ENCODE data around the gene KANTR.

KANTR gene

GRCh38 chrX:53094582-53094905 is 602 bp downstream of the KANTR start:
- Histone ChIP-seq H3K9ac (ENCODE audit: low read length) (peak overlapping the region; percentile 68), H3K4me2 (ENCODE audit: low read depth, low read length) (peak overlapping the region; percentile 71), H3K36me3 (replicated peaks; ENCODE audit: insufficient read depth, low read length) (no peaks in the 10 kb centered on the region), H3K4me1 (ENCODE audit: low read length) (no peaks in the 10 kb centered on the region), H4K20me1 (ENCODE audit: insufficient read depth, low read length) (no peaks in the 10 kb centered on the region), H3K9me3 (replicated peaks; ENCODE audit: insufficient read depth, low read length) (no peaks in the 10 kb centered on the region), H3K79me2 (ENCODE audit: low read length) (peaks cover 12% of the 10 kb centered on the region; the same call in 1 of the 2 replicates), H3F3A (ENCODE audit: insufficient read depth, low read length) (peaks cover 4% of the 10 kb centered on the region), H3K4me3 (ENCODE audit: low read length) (peak overlapping the region; percentile 70), H3K27me3 (replicated peaks; ENCODE audit: insufficient read depth, low read length) (no peaks in the 10 kb centered on the region), H3K27ac (ENCODE audit: low read length) (peak overlapping the region; percentile 80), H3K9me2 (replicated peaks; ENCODE audit: insufficient read depth, low read length) (no peaks in the 10 kb centered on the region), H2AFZ (ENCODE audit: low read length) (peak overlapping the region; percentile 85)
- no peak for TF ChIP-seq EZH2phosphoT487 (IDR thresholded peaks at IDR 0.05; ENCODE audit: low read length)
- TF ChIP-seq EZH2 (optimal IDR thresholded peaks at IDR 0.05; ENCODE audit: low read depth, low read length) = no peak
- TF ChIP-seq, protein P1, sequence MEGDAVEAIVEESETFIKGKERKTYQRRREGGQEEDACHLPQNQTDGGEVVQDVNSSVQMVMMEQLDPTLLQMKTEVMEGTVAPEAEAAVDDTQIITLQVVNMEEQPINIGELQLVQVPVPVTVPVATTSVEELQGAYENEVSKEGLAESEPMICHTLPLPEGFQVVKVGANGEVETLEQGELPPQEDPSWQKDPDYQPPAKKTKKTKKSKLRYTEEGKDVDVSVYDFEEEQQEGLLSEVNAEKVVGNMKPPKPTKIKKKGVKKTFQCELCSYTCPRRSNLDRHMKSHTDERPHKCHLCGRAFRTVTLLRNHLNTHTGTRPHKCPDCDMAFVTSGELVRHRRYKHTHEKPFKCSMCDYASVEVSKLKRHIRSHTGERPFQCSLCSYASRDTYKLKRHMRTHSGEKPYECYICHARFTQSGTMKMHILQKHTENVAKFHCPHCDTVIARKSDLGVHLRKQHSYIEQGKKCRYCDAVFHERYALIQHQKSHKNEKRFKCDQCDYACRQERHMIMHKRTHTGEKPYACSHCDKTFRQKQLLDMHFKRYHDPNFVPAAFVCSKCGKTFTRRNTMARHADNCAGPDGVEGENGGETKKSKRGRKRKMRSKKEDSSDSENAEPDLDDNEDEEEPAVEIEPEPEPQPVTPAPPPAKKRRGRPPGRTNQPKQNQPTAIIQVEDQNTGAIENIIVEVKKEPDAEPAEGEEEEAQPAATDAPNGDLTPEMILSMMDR (IDR thresholded peaks at IDR 0.05; ENCODE audit: low read length) = no peak
- DNase-seq = no peak

- Histone ChIP-seq H3K9me3 (replicated peaks; ENCODE audit: insufficient read depth, low read length) (no peaks in the 10 kb centered on the region), H3K27me3 (replicated peaks; ENCODE audit: insufficient read depth, low read length) (no peaks in the 10 kb centered on the region), H3K4me1 (ENCODE audit: low read length) (no peaks in the 10 kb centered on the region), H3K4me3 (ENCODE audit: low read length) (no peak overlapping the region), H3F3A (ENCODE audit: insufficient read depth, low read length) (peaks cover 4% of the 10 kb centered on the region), H3K9ac (ENCODE audit: low read length) (no peak overlapping the region), H3K9me2 (replicated peaks; ENCODE audit: insufficient read depth, low read length) (no peaks in the 10 kb centered on the region), H3K36me3 (replicated peaks; ENCODE audit: insufficient read depth, low read length) (no peaks in the 10 kb centered on the region), H3K4me2 (ENCODE audit: low read depth, low read length) (no peak overlapping the region), H3K27ac (ENCODE audit: low read length) (no peak overlapping the region), H2AFZ (ENCODE audit: low read length) (no peak overlapping the region), H4K20me1 (ENCODE audit: insufficient read depth, low read length) (no peaks in the 10 kb centered on the region), H3K79me2 (ENCODE audit: low read length) (peaks cover 12% of the 10 kb centered on the region; the same call in 1 of the 2 replicates)
- no peak for TF ChIP-seq EZH2phosphoT487 (IDR thresholded peaks at IDR 0.05; ENCODE audit: low read length)
- TF ChIP-seq, protein P1 (IDR thresholded peaks at IDR 0.05; ENCODE audit: low read length) = no peak
- no peak for TF ChIP-seq EZH2 (optimal IDR thresholded peaks at IDR 0.05; ENCODE audit: low read depth, low read length)
- DNase-seq = no peak
These were observed 1.9 kb downstream of the KANTR start for GRCh38 chrX:53095796-53096195.

GRCh38 chrX:53114864-53115549 is 21.1 kb downstream of the KANTR start:
- Histone ChIP-seq H3K4me3 (ENCODE audit: low read length) (no peak overlapping the region), H3K27me3 (replicated peaks; ENCODE audit: insufficient read depth, low read length) (no peaks in the 10 kb centered on the region), H3K36me3 (replicated peaks; ENCODE audit: insufficient read depth, low read length) (no peaks in the 10 kb centered on the region), H3K9ac (ENCODE audit: low read length) (peak overlapping the region; percentile 32; the same call in 1 of the 2 replicates), H3K9me2 (replicated peaks; ENCODE audit: insufficient read depth, low read length) (no peaks in the 10 kb centered on the region), H3K27ac (ENCODE audit: low read length) (peak overlapping the region; percentile 56; the same call in 1 of the 2 replicates), H2AFZ (ENCODE audit: low read length) (no peak overlapping the region), H3F3A (ENCODE audit: insufficient read depth, low read length) (peaks cover 17% of the 10 kb centered on the region), H4K20me1 (ENCODE audit: insufficient read depth, low read length) (no peaks in the 10 kb centered on the region), H3K9me3 (replicated peaks; ENCODE audit: insufficient read depth, low read length) (no peaks in the 10 kb centered on the region), H3K4me1 (ENCODE audit: low read length) (no peaks in the 10 kb centered on the region), H3K79me2 (ENCODE audit: low read length) (peaks cover 18% of the 10 kb centered on the region), H3K4me2 (ENCODE audit: low read depth, low read length) (peak overlapping the region; percentile 83; the same call in 1 of the 2 replicates)
- TF ChIP-seq EZH2phosphoT487 (IDR thresholded peaks at IDR 0.05; ENCODE audit: low read length) = no peak
- TF ChIP-seq, protein P1 (IDR thresholded peaks at IDR 0.05; ENCODE audit: low read length) = no peak
- no peak for TF ChIP-seq EZH2 (optimal IDR thresholded peaks at IDR 0.05; ENCODE audit: low read depth, low read length)
- no peak for DNase-seq

All from MM.1S (cell line).